Measurements from ENCODE around the gene PGPEP1. TPM values are rescaled to one million over a fixed set of nuclear protein-coding genes. Genes with fewer than 3 reads are reported as not detected.
A peak's percentile ranks its signal among the peaks of the same experiment; 100 is the strongest.

The PGPEP1 gene
- total and polyA plus RNA-seq, 2 donors (not counting 3 experiments of a cell fraction or from before 2014, with no cell fraction given), result 9.9 to 27.2 TPM

- Histone ChIP-seq H3K27me3 (ENCODE audit: control insufficient read depth in 2 of 2, insufficient read depth in 2 of 2, low read length in 2 of 2) (no peaks in the 10 kb centered on the region), H3K36me3 (ENCODE audit: control insufficient read depth in 2 of 2, extremely low read depth in 1 of 2, insufficient read depth in 2 of 2, low read length in 2 of 2) (no peaks in the 10 kb centered on the region), H4K20me1 (replicated peaks; ENCODE audit: control insufficient read depth, extremely low read depth, insufficient read depth, low read length) (no peaks in the 10 kb centered on the region), H3K4me1 (ENCODE audit: control insufficient read depth, extremely low read depth, insufficient read depth, low read length) (no peaks in the 10 kb centered on the region), H3K9me1 (replicated peaks; ENCODE audit: control insufficient read depth, extremely low read depth, insufficient read depth, low read length) (no peaks in the 10 kb centered on the region), H3K4me2 (ENCODE audit: insufficient read depth, low read length) (no peak overlapping the region), H3K27ac (ENCODE audit: insufficient read depth, low read depth, low read length) (no peak overlapping the region), H2AFZ (ENCODE audit: low read depth, low read length) (no peak overlapping the region), H3K79me2 (ENCODE audit: control insufficient read depth, insufficient read depth, low read length) (no peaks in the 10 kb centered on the region), H3K9ac (replicated peaks; ENCODE audit: extremely low read depth, insufficient read depth, low read length) (no peak overlapping the region), H3K9me3 (replicated peaks; ENCODE audit: control insufficient read depth, insufficient read depth, low read length) (no peaks in the 10 kb centered on the region), H3K4me3 (replicated peaks in 1 of 3; ENCODE audit: insufficient read depth in 1 of 3, low read depth in 1 of 3, low read length in 3 of 3) (no peak overlapping the region)
- DNase-seq (ENCODE audit: low read depth, low spot score) (no peak), FAIRE-seq (peak; percentile 80)
- no peak for TF ChIP-seq EZH2 (IDR thresholded peaks at IDR 0.05; ENCODE audit: borderline replicate concordance, low read depth, low read length, severe bottlenecking)
- TF ChIP-seq, protein P1, sequence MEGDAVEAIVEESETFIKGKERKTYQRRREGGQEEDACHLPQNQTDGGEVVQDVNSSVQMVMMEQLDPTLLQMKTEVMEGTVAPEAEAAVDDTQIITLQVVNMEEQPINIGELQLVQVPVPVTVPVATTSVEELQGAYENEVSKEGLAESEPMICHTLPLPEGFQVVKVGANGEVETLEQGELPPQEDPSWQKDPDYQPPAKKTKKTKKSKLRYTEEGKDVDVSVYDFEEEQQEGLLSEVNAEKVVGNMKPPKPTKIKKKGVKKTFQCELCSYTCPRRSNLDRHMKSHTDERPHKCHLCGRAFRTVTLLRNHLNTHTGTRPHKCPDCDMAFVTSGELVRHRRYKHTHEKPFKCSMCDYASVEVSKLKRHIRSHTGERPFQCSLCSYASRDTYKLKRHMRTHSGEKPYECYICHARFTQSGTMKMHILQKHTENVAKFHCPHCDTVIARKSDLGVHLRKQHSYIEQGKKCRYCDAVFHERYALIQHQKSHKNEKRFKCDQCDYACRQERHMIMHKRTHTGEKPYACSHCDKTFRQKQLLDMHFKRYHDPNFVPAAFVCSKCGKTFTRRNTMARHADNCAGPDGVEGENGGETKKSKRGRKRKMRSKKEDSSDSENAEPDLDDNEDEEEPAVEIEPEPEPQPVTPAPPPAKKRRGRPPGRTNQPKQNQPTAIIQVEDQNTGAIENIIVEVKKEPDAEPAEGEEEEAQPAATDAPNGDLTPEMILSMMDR (IDR thresholded peaks at IDR 0.05; ENCODE audit: extremely low read depth in 1 of 2, insufficient read depth in 1 of 2, low read depth in 1 of 2, low read length in 2 of 2), result peak; percentile 55 to 69
- no peak for TF ChIP-seq FOS (IDR thresholded peaks at IDR 0.05; ENCODE audit: borderline replicate concordance, insufficient read depth, low read length)
- no peak for TF ChIP-seq JUN (IDR thresholded peaks at IDR 0.05; ENCODE audit: borderline replicate concordance, insufficient read depth, insufficient read length, low read depth)
- ChIA-PET CTCF (interaction anchor here (7.9 kb wide), 1 partner anchor 19 kb away, joined by 64 read pairs; no protein-coding TSS in a partner anchor), POLR2A (no interaction called here)
- dilution Hi-C loops (cut with MboI; ENCODE audit: extremely low pct_ligation_motif_present, low sequenced_read_pairs), result no loop called here
- intact Hi-C loops (cut with micrococcal nuclease), result no loop called here
- BruUV-seq (replicated peaks), result no TSS peak
Observed at GRCh38 chr19:18408053-18408476, 67.7 kb downstream of the PGPEP1 start.
